Middle frontal gyrus (tissue), 1 donor: Measurements from ENCODE around the gene MYO5B.
"Not testable (repeated sequence)": the region's sequence is repeated elsewhere in the genome, so short reads cannot be mapped to it uniquely, and the experiment has no call there.

ENCODE experiments used
- DNase-seq: peaks from one replicate; pipeline ENCODE4 v3.0.0-alpha.2; 2015; ENCODE audit warnings: low spot score; ENCODE audit errors: extremely low spot score

Gene MYO5B

DNA sequence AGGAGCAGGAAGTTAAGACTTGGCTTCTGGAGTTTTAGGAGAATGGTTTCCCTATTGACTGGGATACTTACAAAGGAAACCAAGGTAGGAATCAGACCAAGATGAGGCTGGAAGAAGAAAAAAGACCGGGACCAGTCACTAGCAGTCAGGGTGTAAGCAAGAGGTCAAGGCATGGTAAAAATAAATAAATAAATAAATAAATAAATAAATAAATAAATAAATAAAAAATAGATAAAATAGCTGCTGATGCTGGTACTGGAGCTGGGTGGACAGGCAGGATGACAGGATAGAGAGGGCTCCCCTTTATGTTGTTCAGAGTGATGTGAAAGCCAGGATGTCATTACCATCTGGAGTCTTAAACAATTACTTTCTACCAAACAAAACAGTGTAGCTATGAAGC, 89.9 kb downstream of the MYO5B start:
- DNase-seq, result no peak

DNA sequence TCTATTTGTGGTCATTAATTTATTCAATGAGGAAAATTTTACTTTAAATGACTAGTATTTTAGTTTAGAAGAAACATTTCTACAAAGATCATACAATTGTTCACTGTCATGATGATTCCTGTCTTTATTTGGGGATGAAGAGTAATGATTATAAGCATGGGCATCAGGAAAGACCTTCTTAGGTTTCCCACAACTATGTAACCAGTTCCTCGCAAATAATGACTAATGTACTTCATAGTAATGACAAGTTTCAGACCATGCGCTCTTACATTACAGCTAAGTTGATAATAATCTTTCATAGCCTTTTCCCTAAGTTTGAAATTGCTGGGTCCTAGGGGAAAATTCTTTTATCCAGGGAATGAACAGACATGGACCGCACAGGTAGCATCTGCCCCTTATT, 90.5 kb downstream of the MYO5B start:
- no peak for DNase-seq

DNA sequence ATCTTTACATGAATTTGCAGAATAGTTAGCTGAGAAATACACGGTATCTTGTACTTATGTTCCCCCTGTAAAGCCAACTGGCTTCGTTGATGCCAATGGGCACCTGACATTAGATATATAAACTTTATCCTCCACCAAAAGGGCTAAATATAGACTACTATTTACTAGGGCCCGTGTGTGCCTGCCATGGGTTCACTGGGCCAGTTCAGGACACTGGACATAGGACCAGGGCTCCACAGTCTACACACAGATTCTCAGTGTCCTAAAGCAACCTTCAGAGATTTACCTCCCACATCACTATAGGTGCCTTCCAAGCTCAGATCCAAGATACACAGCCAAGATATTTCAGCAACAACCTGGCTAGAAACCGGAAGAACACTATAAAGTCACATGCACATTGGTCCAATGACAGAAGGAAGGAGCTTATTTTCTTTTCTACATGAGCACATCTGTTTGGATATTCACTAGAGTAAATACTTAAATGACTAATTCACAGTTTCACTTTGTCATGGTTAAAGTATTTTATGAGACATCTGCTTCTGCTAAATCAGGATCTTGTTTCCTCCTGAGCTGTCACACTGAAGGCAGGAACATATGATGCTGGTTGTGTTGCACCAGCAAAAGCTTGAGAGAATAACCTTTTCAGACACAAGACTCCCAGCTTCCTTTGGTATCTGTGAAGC, 95.1 kb downstream of the MYO5B start:
- peak; percentile 24 for DNase-seq

GRCh38 chr18:50097702-50098101, 97.2 kb downstream of the MYO5B start:
- no peak for DNase-seq

- DNase-seq, result no peak
Measured at GRCh38 chr18:50096766-50097435, 98.0 kb downstream of the MYO5B start.

- not testable (repeated sequence) for DNase-seq
Measured at GRCh38 chr18:50094786-50095185, 100.2 kb downstream of the MYO5B start.

- DNase-seq, result no peak
Measured at GRCh38 chr18:50094221-50094773, 100.7 kb downstream of the MYO5B start.

DNA sequence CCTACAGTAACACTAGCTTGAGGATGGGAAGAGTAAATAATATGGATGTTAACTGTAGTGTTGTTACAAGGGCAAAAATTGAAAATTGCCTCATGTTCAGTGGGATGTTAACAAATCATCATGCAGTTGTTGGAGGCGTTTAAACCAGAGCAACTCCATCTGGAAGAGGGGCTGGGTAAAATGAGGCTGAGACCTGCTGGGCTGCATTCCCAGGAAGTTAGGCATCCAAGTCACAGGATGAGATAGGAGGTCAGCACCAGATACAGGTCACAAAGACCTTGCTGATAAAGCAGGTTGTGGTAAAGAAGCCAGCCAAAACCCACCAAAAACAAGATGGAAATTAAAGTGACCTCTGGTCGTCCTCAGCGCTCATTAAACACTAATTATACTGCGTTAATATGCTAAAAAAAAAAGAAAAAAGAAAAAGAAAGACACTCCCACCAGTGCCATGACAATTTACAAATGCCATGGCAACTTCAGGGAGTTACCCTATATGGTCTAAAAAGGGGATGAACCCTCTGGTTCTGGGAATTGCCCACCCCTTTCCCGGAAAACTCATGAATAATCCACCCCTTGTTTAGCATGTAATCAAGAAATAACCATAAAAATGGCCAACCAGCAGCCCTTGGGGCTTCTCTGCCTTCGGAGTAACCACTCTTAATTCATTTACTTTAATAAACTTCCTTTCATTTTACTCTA, 101.4 kb downstream of the MYO5B start:
- no peak for DNase-seq

DNA sequence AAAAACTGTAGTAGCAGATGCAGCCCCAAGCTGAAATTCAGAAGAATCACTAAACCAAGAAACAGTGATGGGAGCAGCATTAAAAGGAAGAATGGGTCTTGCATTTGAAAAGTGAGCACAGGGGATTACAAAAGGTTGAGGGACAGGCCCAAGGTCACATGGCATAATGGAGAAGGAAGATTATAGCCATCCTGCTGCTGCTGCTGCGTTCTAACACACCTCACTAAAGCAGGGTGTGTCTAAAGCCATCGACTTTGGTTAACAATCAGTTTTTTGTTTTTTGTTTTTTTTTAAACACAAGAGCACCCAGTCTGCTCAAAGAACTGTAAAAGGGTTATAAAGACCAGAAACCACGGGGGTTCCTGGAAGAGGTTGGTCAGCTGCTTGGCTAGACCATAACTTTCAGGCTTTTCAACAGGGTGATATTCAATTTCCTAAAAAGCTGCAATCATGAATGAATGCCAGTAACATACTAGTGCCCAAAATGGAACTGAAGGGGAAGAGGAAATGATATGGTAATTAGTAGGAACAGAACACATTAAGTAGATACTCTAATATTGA, 102.6 kb downstream of the MYO5B start:
- DNase-seq, result no peak

DNA sequence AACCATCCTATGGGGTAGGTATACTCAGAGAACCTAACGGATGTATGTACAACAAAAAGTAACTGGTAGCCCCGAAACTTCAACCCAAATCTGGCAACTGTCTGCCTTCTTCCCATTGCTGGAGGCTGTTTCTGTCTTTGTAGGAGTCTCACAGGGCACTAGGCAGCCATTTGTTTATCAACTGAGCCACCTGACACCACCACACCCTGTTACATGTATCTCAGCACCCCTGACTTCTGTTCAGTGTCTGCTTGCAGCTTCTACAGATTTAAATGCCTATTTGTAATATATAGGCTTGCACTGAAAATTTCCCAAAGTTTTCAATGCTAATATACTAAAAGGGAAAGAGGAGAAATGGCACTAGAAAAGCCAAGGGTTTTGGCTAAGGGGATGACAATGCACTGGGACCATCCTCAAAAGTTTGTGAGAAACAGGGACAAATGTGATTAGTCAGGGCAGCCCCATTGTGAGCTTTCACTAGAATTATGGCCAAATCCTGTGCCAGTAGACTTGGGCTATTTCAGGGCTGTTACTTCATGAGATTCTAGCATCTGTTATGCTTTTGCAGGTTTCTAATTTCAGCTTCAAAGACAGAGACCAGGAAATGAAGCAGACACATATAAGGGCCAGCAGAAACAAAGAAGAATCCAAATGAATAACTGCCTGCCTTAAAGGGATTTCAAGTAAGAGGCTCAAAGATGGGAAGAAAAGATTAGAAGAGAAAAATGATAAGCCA, 103.3 kb downstream of the MYO5B start:
- peak; percentile 33 for DNase-seq

GRCh38 chr18:50090370-50091312, 104.3 kb downstream of the MYO5B start:
- no peak for DNase-seq

DNA sequence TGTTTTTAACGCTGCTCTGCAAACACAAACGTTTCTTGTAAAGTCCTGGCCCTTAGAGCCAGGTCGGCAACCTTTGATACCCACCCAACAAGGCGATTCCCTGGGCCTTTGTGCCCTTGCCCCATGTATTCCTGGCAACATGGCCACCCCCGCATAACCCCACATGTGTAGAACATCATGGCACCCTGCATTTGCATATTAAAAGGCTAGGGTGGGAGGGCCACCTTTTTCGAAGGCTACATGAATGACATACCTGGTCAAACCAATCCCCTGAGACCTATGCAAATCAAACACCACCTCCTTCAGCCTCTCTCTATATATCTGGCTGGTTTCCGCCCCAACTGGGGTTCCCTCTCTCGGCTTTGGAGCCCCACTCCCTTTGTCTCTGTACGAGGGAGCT, 105.2 kb downstream of the MYO5B start:
- no peak for DNase-seq

- DNase-seq, result no peak
Measured at GRCh38 chr18:50083708-50084107, 111.2 kb downstream of the MYO5B start.

GRCh38 chr18:50080932-50081560, 113.9 kb downstream of the MYO5B start:
- no peak for DNase-seq

- DNase-seq, result no peak
Measured at GRCh38 chr18:50080316-50080715, 114.6 kb downstream of the MYO5B start.

GRCh38 chr18:50079571-50080295, 115.2 kb downstream of the MYO5B start:
- no peak for DNase-seq

DNA sequence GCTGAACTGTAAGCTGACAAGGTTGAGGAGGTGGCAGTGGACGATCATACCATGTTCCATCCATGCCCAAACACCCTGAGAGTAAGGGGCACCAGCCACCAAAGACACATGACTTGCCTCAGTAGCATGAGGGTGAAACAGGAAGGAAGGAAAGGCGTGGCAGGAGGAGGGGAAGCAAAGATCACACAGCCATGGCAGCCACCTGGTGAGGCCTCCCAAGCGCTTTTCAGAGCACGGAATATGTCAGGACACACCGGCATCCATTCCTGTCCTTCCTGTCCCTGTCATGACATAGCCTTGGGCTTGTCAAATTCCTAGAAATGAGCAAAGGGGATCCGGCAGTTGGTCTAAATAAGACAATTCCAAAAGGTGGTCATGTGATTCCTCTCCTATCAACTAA, 118.7 kb downstream of the MYO5B start:
- no peak for DNase-seq

DNA sequence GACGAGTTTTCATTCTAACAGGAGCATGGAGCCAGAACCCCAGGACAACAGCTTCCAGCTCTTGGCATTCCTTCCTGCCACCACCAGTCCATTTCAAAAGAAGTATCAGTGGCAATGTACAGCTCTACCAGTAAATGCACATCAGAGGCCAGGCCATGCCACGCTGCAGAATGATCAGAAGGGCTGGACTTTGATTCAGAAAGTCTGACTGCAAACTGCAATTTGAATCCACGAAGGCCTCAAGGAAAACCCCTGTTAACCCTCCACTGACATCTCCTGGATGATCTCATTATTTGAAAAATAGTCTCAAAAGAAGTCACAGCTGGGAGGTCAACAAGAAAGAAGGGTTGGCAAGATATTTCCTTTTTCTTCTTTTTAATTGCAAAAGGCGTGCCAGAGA, 119.2 kb downstream of the MYO5B start:
- no peak for DNase-seq

- DNase-seq, result no peak
Measured at GRCh38 chr18:50074404-50074803, 120.5 kb downstream of the MYO5B start.
